ENCODE measurements around the gene MVP.
"Not testable (repeated sequence)": the region's sequence is repeated elsewhere in the genome, so short reads cannot be mapped to it uniquely, and the experiment has no call there.

MVP gene

DNA sequence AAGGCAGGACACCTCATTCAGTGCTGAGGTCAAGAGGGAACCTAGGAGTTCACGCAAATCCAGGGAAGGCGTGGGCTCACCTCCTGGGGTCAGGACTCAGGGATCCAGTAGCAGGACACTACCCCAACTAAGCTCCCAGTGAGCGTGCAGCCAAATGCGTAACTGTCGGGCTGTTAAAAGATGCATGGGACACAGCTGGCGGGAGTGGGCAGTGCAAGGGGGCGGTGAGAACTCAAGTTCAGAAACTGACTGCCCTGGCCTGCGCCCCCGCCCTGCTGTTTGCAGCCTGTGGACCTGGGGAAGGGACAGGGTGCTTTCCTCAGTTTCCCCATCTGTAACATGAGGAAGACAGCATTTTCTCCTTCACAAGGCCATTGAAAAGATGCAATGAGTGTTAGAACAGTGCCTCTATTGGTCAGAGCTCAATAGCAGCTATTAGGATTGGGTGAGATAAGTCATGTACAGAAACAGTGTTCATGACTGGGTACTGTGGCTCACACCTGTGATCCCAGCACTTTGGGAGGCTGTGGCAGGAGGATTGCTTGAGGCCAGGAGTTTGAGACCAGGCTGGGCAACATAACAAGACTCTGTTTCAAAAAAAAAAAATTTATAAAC is 22.6 kb downstream of the MVP start:
- no peak for DNase-seq (ENCODE audit: low read depth in 2 of 2)

DNA sequence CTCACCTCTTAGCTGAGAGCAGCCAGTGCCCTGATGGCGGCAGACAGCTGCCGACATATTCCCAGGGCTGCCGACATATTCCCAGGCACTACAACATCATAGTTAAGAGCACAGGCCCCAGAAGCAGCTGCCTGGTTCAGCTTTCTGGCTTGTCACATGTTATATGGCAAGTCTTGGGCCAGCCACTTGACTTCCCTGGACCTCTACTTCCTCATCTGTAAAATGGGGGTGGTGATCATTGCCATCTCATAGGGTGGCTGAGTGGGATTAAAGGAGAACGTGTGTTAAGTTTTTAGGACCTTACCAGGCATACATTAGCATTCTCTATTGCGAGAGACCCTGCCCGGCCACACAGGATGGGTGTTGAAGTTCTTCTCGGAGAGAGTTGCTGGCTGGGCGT is 23.7 kb downstream of the MVP start:
- no peak for DNase-seq (ENCODE audit: low read depth in 2 of 2)

DNA sequence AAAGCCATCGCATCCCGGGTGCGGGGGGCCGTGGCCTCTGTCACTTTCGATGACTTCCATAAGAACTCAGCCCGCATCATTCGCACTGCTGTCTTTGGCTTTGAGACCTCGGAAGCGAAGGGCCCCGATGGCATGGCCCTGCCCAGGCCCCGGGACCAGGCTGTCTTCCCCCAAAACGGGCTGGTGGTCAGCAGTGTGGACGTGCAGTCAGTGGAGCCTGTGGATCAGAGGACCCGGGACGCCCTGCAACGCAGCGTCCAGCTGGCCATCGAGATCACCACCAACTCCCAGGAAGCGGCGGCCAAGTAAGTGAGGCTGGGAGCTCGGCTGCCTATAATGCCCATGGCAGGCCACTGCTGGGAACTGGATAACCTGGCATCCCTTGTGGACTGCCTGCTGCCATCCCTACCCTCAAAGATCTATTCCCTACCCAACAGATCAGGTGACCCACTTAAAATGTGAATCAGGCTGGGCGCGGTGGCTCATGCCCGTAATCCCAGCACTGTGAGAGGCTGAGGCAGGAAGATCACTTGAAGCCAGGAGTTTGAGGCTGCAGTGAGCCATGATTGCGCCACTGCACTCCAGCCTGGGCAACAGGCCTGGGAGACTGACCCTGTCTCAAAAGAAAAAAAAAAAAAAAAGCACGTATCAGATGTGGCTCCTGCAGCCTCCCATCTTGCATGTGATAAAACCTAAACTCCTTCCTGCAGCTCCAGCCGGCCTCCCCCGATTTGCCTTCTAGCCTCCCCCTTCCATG is 24.5 kb downstream of the MVP start:
- DNase-seq (ENCODE audit: low read depth in 2 of 2) = no peak

DNA sequence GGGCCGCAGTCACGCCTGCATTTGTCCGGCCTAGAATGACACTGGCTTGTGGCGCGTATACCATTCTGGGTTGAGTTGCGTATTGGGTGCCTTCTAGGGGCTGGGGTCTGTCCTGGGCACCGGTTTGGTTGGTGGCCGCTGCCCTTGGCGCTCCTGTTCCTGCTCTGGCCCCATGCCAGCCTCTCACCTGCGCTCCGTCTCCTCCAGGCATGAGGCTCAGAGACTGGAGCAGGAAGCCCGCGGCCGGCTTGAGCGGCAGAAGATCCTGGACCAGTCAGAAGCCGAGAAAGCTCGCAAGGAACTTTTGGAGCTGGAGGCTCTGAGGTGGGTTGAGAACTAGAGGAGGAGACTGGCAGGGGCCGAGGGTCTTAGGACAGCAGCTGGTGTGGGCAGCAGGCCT is 25.4 kb downstream of the MVP start:
- no peak for DNase-seq (ENCODE audit: low read depth in 2 of 2)

DNA sequence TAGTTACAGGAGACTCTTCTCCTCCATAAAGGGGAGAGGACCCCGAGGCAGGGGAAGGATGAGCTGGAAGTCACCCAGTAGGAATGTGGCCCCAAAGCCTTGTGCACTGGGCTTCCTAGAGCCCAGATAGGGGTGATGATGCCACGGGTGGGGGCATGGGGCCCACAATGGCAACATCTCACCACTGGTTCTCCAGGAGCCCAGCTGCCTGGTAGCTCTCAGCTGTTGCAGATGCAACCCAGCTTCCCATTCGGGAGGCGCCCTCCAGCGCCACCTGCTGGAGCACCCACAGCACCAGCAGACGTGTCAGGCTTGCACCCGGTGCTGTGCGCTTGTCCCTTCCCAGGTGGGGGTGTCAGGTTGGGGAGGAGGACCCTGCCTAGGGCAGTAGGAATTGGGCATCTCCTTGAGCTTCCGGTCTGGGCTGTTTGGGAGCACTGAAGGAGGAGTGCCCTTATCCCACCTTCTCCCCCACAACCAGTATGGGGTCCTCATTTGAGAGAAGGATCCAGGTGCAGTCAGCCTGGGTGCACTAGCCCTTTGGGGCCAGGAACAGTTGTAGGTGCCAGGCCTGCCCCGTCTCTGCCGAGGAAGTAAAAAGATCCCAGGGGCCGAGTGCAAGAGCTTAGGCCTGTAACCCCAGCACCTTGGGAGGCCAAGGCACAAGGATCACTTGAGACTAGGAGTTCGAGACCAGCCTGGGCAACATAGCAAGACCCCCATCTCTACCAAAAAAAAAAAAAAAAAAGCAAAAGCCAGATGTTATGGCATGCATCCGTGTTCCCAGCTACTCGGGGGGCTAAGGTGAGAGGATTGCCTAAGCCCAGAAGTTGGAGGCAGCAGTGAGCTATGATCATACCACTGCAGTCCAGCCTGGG is 28.4 kb downstream of the MVP start:
- DNase-seq (ENCODE audit: low read depth in 2 of 2) = peak; percentile 75 to 81

DNA sequence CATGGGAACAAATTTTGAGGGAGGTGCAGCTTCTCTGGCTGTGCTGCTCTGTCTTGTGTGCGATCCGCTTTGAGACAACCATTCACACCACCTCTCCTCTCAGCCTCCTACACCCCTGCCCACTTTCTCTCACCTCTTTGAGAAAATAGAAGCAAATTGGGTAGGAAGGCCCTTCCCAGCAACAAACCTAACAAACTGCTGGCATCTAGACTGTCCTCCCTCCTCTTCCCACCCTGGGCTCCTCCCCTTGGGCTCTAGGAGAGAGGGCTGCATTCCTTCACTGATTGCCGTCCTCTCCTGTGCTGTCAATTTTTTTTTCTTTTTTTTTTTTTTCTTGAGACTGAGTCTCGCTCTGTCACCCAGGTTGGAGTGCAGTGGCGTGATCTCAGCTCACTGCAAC is 29.2 kb downstream of the MVP start:
- DNase-seq (ENCODE audit: low read depth in 2 of 2) = no peak

DNA sequence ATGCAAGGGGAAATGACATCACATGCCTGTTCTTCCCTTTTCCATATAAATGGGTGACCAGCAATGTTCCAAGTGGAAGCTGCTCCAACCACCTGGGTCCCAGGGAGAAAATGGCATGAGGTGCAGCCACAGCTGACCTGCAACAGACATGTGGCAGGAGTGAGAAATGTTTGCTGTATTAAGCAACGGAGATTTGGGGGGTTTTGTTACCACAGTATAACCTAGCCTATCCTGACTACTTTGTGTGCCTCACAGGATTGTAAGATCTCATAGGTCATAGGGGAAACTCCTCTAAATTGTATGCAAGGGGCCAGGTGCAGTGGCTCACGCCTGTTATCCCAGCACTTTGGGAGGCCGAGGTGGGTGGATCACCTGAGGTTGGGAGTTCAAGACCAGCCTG is 30.7 kb downstream of the MVP start:
- no peak for DNase-seq (ENCODE audit: low read depth in 2 of 2)

DNA sequence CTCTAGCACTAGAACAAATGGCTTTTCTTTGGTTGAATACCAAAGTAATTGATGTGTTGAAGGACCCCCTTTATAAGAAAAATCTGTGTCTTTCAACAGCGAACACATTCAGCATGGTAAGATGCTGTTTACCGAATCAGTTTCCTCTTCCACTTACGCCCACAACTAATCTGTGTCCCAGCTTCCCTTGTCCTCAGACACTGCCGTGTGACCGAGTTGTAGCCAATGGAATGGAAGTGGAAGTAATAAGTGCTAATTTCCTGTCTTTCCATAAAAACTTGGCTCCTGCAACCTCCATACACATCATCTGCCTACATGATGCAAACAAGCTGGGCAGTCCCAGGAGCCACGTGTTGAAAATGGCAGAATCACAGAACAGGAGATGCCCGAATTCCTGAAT is 32.4 kb downstream of the MVP start:
- no peak for DNase-seq (ENCODE audit: low read depth in 2 of 2)

DNA sequence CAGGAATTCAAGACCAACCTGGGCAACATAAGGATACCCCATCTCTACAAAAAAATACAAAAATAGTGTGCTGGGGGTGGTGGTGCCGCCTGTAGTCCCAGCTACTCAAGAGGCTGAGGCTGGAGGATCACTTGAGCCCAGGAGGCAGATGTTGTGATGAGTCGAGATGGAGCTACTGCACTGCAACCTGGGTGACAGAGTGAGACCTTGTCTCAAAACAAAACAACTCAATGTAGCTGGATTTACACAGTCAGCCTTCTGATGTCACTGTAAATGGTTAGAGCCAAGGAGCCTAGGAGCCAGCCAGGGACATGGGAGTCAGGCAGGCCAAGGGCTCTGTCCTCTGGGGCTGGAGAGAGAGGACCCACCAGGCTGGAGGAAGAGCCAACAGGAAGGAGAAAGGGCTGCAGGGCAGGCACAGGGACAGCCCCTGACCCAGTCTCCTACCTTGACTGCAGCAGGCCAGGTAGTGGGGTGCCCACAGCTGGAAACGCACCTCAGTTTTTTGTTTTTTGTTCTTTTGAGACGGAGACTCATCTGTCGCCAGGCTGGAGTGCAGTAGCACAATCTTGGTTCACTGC is 34.3 kb downstream of the MVP start:
- no peak for DNase-seq (ENCODE audit: low read depth in 2 of 2)

DNA sequence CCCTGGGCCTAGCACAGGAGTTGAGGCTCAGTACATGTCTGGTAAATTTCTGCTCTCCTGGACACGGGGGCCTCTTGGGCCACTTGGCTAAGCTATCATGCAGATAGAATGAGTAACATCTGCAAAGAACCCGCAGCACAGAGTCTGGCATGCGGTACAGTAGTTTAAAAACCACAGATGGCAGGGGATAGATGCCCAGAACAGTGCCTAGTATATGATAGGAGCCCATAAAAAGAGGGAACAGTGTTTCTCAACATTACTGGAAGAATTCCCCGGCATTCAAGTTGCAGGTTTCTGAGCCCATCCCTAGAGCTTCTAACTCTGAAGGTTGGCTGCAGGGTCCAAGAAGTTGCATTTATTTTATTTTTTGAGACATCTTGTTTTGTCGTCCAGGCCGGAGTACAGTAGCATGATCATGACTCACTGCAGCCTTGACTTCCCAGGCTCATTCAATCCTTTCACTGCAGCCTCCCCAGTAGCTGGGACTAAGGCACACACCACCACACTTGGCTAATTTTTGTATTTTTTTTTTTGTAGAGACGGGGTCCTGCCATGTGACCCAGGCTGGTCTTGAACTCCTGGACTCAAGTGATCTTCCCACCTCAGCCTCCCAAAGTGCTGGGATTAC is 37.0 kb downstream of the MVP start:
- no peak for DNase-seq (ENCODE audit: low read depth in 2 of 2)

DNA sequence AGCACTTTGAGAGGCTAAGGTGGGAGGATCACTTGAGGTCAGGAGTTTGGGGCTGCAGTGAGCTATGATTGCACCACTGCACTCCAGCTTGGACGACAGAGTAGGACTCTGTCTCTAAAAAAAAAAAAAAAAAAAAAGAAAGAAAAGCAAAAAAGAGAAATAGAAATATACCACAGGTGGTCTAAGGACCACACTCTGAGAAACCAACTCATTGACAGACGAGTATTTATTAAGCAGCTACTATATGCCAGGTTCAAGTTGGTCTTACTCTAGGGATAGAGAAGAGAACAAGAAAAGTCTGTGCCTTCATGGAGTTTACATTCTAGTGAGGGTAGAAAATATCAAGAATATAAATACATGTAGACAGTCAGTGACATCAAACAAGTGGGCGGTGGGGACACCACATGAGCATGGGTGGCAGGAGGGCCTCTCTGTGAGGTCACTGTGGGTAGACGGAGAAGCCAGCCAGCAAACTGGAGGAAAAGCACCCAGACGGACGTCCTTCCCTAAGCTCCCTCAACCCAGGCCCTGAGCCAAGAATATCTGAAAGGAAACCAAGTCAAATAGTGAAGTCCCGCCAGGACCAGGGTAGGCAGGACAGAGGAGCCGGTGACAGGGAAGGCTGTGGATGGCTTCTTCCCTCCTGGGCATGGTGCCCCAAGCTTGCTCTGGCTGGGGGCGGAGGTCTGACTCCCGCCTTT is 38.0 kb downstream of the MVP start:
- no peak for DNase-seq (ENCODE audit: low read depth in 2 of 2)

DNA sequence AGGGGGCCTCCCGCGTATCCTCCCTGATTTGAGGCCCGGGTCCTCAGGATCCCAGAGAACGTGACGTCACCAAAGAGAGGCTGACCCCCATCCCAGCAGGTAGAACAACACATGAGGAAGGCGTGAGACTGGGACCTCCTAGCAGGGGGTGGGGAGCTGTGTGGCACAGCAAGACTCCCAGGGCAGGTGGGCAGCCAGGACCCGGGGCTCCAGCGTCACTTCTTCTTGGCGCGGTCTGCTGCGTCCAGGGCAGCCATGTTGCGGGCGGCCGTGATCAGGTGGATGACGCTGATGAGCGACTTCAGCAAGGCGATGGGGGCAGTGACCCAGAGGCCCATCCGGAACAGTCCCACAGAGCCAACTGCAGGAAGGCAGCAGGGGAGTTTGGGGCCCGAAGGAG is 38.7 kb downstream of the MVP start:
- no peak for DNase-seq (ENCODE audit: low read depth in 2 of 2)

DNA sequence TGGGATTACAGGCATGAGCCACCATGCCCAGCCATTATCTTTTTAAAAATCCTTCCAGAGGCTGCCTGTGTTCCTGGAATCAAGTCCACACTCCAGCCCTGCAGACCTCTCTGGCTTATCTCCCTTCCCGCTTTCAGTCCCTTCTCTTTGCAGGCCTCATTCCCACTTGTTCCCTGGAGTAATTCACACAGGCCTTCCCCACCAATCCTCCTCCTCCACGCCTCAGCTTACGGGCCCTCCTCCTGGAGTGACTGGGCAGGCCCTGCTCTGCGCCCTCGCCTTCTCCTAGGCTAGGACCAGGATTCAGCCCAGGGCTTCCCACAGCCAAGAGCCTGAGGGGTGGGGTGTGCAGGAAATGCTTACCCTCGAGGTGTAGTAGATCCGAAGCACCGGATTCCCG is 40.0 kb downstream of the MVP start:
- DNase-seq (ENCODE audit: low read depth in 2 of 2) = no peak

DNA sequence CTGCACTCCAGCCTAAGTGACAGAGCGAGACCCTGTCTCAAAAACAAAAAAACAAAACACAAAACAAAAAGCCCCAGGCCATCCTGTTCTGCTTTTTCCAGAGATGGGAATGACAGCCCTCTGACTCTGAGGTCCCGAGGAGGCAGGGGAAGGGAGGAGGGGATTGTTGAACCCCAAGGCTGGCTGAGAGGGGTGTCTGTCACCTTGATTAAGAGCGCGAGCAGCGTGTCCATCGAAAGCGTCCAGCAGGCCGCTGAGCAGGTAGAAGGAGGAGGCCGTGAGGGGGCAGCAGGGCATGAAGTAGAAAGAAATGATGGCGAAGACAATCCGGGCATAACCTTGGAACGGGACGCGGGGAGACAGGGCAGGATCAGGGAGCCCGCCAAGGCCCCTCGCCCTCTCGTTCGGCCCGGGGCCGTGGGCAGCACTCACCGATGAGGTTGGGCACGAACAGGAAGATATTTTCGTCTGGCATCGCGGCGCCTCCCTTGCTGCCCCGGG is 42.2 kb downstream of the MVP start:
- no peak for DNase-seq (ENCODE audit: low read depth in 2 of 2)

DNA sequence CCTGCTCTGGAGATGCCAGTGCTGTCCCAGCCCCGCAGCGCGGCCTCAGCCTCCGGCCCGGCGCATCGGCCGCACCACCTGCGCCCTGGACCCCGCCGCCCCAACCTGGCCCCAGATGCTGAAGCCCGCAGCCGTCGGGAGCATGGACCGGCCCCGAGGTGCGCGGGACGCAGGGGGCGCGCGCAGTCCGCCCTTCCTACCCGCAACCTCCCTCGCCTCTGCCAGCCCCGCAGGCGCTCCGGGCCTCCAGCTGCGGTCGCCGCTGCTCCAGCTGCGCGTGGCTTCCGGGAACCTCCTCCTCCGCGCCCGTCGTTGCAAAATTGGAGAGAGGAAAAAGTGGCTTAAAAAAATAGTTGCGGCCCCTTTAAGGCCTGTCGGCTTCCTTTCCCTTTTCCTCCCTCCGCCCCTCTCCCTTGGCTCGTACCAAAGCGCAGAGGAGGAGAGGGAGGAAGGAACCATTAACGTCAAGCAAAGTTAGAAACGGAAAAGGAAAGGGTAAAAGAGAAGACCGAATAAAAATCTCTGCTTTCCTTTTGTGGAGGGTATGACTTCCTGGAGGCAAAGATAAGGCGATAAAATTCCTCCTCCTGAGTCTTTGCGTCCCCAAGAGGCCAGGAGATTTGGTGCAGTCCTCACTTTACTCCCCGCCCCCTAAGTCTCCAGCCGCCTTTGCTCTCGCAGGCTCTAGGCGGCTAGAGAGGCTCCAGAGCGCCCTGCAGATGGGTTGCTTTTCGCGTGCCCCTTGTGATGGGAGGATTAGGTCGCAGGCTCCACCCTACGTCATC is 42.8 kb downstream of the MVP start, which contains the start of gene CDIPT:
CDIPT (minus strand) TSS at position 343 of the 785 bp plus-strand sequence. CDS start 369 bp downstream, outside the sequence.
- peak; percentile 88 to 90 for DNase-seq (ENCODE audit: low read depth in 2 of 2)

DNA sequence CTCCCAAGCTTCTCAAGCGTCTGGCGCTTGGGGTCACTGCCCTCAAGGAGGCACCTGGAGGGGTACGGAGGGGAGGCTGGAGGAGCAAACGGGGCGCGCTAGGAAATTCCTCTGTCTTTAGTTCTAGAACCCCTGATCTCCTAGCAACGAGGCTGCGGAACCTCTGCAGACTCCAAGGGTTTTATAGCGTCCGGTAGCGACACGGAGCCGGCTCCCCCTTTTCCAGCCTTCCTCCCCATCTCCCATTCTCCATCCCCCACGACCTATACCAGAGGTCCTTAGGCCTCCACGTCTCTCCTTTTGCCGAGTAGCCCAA is 43.4 kb downstream of the MVP start:
- DNase-seq (ENCODE audit: low read depth in 2 of 2) = no peak

DNA sequence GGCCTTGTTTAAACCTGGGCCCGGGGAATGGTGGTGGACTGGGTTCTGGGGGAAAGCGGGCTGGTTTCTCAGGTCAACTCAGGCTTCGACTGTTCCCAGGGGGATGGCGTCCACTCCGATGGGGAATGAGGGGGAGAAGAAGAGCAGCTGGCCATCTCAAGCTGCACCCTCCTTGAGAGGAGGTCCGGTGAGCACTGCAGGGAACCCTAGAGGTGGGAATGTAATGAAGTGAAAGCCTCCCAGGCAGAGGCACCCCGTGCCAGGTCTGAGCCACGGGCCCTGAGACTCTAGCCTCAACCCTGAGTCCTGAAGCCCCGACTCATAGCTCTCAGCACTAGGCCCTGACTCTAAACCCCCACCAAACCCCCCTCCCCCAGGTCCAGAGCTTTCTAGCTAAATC is 43.9 kb downstream of the MVP start:
- no peak for DNase-seq (ENCODE audit: low read depth in 2 of 2)

DNA sequence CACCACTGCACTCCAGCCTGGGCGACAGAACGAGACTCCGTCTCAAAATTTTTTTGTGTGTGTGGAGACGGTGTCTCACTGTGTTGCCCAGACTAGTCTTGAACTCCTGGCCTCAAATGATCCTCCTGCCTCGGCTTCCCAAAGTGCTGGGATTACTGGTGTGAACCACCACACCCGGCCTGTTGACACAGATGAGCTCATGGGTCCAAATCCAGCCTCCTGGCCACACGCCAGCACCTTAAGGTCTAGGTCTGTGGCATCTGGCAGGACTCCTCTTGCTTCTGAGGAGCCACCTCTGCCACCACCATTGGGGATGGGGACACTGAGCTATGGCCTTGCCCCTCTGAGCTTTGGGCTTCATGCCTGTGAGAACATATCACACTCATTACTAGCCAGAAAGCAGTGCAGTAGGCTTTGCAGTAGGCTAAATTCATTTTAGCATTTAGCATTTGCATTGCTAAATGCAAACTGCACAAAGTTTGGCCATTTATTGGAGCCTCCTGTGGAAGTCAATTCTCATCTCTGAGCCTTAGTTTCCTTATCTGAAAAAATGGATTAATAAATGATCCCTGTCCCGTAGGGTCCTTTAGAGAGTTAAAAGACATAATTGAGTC is 48.2 kb downstream of the MVP start:
- DNase-seq (ENCODE audit: low read depth in 2 of 2) = no peak

DNA sequence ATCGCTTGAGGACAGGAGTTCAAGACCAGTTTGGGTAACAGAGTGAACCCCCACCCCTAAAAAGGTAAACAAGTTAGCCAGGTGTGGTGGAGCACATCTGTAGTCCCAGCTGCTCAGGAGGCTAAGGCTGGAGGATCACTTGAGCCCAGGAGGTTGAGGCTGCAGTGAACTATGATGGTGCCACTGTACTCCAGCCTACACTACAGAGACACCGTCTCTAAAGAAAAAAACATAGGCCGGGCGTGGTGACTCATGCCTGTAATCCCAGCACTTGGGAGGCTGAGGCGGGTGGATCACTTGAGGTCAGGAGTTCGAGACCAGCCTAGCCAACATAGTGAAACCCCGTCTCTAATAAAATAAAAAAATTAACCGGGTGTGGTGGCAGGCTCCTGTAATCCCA is 48.8 kb downstream of the MVP start:
- DNase-seq (ENCODE audit: low read depth in 2 of 2) = not testable (repeated sequence)
